Endothelial cell of umbilical vein (primary cell): ENCODE data around the gene EPSTI1. TPM values are rescaled to one million over a fixed set of nuclear protein-coding genes. Genes with fewer than 3 reads are reported as not detected.

ENCODE experiments used
- BruUV-seq: library from RNA; stranded (reverse); fragments of 400-500 nt; replicated peaks from 2 replicates; lab custom pipeline; 2021; lab: Mats Ljungman, UMichigan
- CTCF ChIA-PET: fragments of 300-600, 350-600 bp; sonication (Branson Sonifier 250); formaldehyde crosslinking; loops from one replicate; lab custom pipeline; 2021; ENCODE audit warnings: antibody characterized with exemption, inconsistent platforms; lab: Charles Lee
- POLR2A ChIA-PET: fragments of 300-600, 350-600 bp; sonication (Branson Sonifier 250); formaldehyde crosslinking; loops from one replicate; lab custom pipeline; 2021; ENCODE audit warnings: antibody characterized with exemption, inconsistent platforms; lab: Charles Lee
- DNase-seq: peaks from one replicate; pipeline ENCODE4 v3.0.0-alpha.2; 2011; ENCODE audit warnings: low read depth, low spot score
- FAIRE-seq: peaks from 2 replicates; lab custom pipeline; 2011; peaks lifted over from hg19 to GRCh38; lab: Jason Lieb, UNC
- H2AFZ ChIP-seq: 2 replicates; pipeline ENCODE4 v1.6.0; 2012; ENCODE audit warnings: low read depth, low read length, control low read depth, inconsistent platforms
- H3K27ac ChIP-seq: 2 replicates; pipeline ENCODE4 v1.5.1; 2011; ENCODE audit warnings: low read depth, mild to moderate bottlenecking, control low read depth, low read length, moderate library complexity; ENCODE audit not compliant: insufficient read depth
- H3K27me3 ChIP-seq, 2 experiments: 2 replicates each; pipeline versions ENCODE4 v1.6.0 to v1.6.1; 2011; ENCODE audit warnings: low read length in 2 of 2, mixed read lengths in 1 of 2; ENCODE audit not compliant: control insufficient read depth in 2 of 2, insufficient read depth in 2 of 2
- H3K36me3 ChIP-seq, 2 experiments: 2 replicates in 1 of 2; 3 replicates in 1 of 2; pipeline ENCODE4 v1.5.1; 2011; ENCODE audit warnings: low read length in 2 of 2, mild to moderate bottlenecking in 1 of 2, moderate library complexity in 1 of 2; ENCODE audit not compliant: control insufficient read depth in 2 of 2, insufficient read depth in 2 of 2; ENCODE audit errors: extremely low read depth in 1 of 2
- H3K4me1 ChIP-seq: 3 replicates; pipeline ENCODE4 v1.5.1; 2011; ENCODE audit warnings: mild to moderate bottlenecking, low read length; ENCODE audit not compliant: control insufficient read depth, insufficient read depth; ENCODE audit errors: extremely low read depth
- H3K4me2 ChIP-seq: 2 replicates; pipeline ENCODE4 v1.6.1; 2011; ENCODE audit warnings: low read length, control low read depth, mixed read lengths; ENCODE audit not compliant: insufficient read depth
- H3K4me3 ChIP-seq, 3 experiments: fragments of 200-600 bp in 1 of 3; sonication (generic), shearing (Covaris generic) in 1 of 3; replicated peaks in 1 of 3; 2 replicates each; pipeline ENCODE4 v1.5.1; 2011 to 2016; ENCODE audit warnings: control low read depth in 3 of 3, low read length in 3 of 3, mild to moderate bottlenecking in 2 of 3, inconsistent platforms in 1 of 3, low read depth in 1 of 3, moderate library complexity in 1 of 3; ENCODE audit not compliant: insufficient read depth in 1 of 3
- H3K79me2 ChIP-seq: 2 replicates; pipeline ENCODE4 v1.6.0; 2012; ENCODE audit warnings: low read length, inconsistent platforms; ENCODE audit not compliant: control insufficient read depth, insufficient read depth
- H3K9ac ChIP-seq: replicated peaks from 2 replicates; pipeline ENCODE3; 2011; ENCODE audit warnings: low read length, control low read depth; ENCODE audit not compliant: insufficient read depth; ENCODE audit errors: extremely low read depth
- H3K9me1 ChIP-seq: replicated peaks from 3 replicates; pipeline ENCODE4 v1.6.0; 2011; ENCODE audit warnings: mild to moderate bottlenecking, low read length; ENCODE audit not compliant: control insufficient read depth, insufficient read depth; ENCODE audit errors: extremely low read depth
- H3K9me3 ChIP-seq: replicated peaks from 2 replicates; pipeline ENCODE4 v1.5.1; 2012; ENCODE audit warnings: low read length, inconsistent platforms; ENCODE audit not compliant: control insufficient read depth, insufficient read depth
- H4K20me1 ChIP-seq: replicated peaks from 2 replicates; pipeline ENCODE3; 2011; ENCODE audit warnings: mild to moderate bottlenecking, low read length; ENCODE audit not compliant: control insufficient read depth, insufficient read depth; ENCODE audit errors: extremely low read depth
- CTCF ChIP-seq, 2 donors: IDR thresholded peaks; 1 replicate in 1 of 2; 2 replicates in 1 of 2; pipeline ENCODE4 v1.5.1; 2011; ENCODE audit warnings: low read length in 2 of 2, mild to moderate bottlenecking in 2 of 2, moderate library complexity in 2 of 2, control low read depth in 1 of 2, inconsistent platforms in 1 of 2, low read depth in 1 of 2; ENCODE audit not compliant: insufficient read depth in 1 of 2; ENCODE audit errors: extremely low read depth in 1 of 2
- EZH2 ChIP-seq: IDR thresholded peaks from 2 replicates; pipeline ENCODE4 v1.6.1; 2012; ENCODE audit warnings: borderline replicate concordance, low read depth, mild to moderate bottlenecking, moderate library complexity, low read length, inconsistent platforms; ENCODE audit not compliant: severe bottlenecking
- GATA2 ChIP-seq: IDR thresholded peaks from 2 replicates; pipeline ENCODE4 v1.7.0; 2011; ENCODE audit warnings: low read depth, mild to moderate bottlenecking, moderate library complexity, mixed read lengths, low read length; ENCODE audit not compliant: insufficient read length, insufficient read depth
- JUN ChIP-seq: IDR thresholded peaks from 2 replicates; pipeline ENCODE4 v1.6.1; 2011; ENCODE audit warnings: borderline replicate concordance, low read depth; ENCODE audit not compliant: insufficient read length, insufficient read depth
- MAX ChIP-seq: IDR thresholded peaks from 2 replicates; pipeline ENCODE4 v1.6.1; 2011; ENCODE audit not compliant: insufficient read depth, insufficient read length
- MYC ChIP-seq: IDR thresholded peaks from one replicate; pipeline ENCODE4 v1.6.1; 2011; ENCODE audit warnings: mild to moderate bottlenecking, low read depth, low read length
- POLR2A ChIP-seq: IDR thresholded peaks from 2 replicates; pipeline ENCODE4 v1.6.1; 2012; ENCODE audit warnings: low read depth, mild to moderate bottlenecking, control low read depth, low read length
- POLR2AphosphoS5 ChIP-seq: IDR thresholded peaks from 2 replicates; pipeline ENCODE4 v1.6.1; 2012; ENCODE audit warnings: low read depth, mild to moderate bottlenecking, control low read depth, low read length, moderate library complexity; ENCODE audit not compliant: insufficient read depth
- dilution Hi-C: fragments of 300-500 bp; cut with MboI; formaldehyde crosslinking; loops from one replicate; pipeline ENCODE4 v1.15.0; 2019; ENCODE audit warnings: low sequenced_read_pairs; ENCODE audit not compliant: extremely low pct_ligation_motif_present
- intact Hi-C: fragments of 100-400 bp; cut with micrococcal nuclease; formaldehyde crosslinking; loops from one replicate; pipeline ENCODE4 v1.10.0; 2022
- polyA plus RNA-seq, 4 experiments: library from polyadenylated mRNA; depleted of rRNA in 3 of 4; stranded (reverse) in 3 of 4; unstranded in 1 of 4; fragments of >200 nt; gene quantifications; 2 replicates each; pipeline versions ENCODE4 v1.2.1 to v1.2.3, GENCODE V29; 2011 to 2012; ENCODE audit warnings: missing spikeins in 1 of 4
- total RNA-seq: library from RNA; stranded (reverse); gene quantifications from 2 replicates; pipeline ENCODE4 v1.2.3, GENCODE V29; 2021

EPSTI1 gene
- total and polyA plus RNA-seq, 2 donors (not counting 3 experiments of a cell fraction or from before 2014, with no cell fraction given): 0.77 to 3.1 TPM

DNA sequence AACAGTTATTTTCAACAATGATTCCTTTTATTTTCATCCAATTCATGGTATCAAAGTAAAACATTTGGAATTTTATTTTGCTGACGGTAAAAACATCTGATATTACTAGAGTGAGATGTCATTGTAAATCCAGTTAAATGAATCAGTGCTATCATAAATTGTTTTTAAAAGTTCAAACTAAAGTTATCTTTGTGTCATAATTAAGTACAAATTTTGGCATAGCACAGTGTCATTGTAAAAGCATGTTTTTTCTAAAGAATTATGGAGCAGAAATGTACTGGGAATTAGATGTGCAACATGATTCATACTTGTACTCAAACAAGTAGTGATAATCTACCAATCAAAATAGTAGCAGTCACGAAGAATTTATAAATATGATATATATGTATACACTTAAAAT, 117.8 kb downstream of the EPSTI1 start:
- intact Hi-C loops (no loop called here), dilution Hi-C loops (no loop called here)
- no TSS peak for BruUV-seq
- no peak for FAIRE-seq
- Histone ChIP-seq H2AFZ (no peak overlapping the region), H3K27ac (no peak overlapping the region), H3K36me3 (no peaks in the 10 kb centered on the region), H4K20me1 (no peaks in the 10 kb centered on the region), H3K4me1 (no peaks in the 10 kb centered on the region), H3K9me1 (no peaks in the 10 kb centered on the region), H3K9ac (no peak overlapping the region), H3K79me2 (no peaks in the 10 kb centered on the region), H3K4me3 (no peak overlapping the region), H3K9me3 (no peaks in the 10 kb centered on the region), H3K4me2 (no peak overlapping the region), H3K27me3 (peaks cover 6 to 8% of the 10 kb centered on the region in 2 experiments)
- TF ChIP-seq POLR2A: no peak
- TF ChIP-seq JUN: no peak
- TF ChIP-seq GATA2: no peak
- TF ChIP-seq EZH2: no peak
- TF ChIP-seq MAX: no peak
- no peak for TF ChIP-seq CTCF (IDR thresholded peaks at IDR 0.05; ENCODE audit: extremely low read depth in 1 of 2, insufficient read depth in 1 of 2, low read depth in 1 of 2, low read length in 2 of 2)
- TF ChIP-seq POLR2AphosphoS5: no peak
- no peak for TF ChIP-seq MYC
- no peak for DNase-seq
- ChIA-PET POLR2A (no interaction called here), CTCF (no interaction called here)
